Endodermal cell (in vitro differentiated cells): ENCODE data around the gene SULT1B1. TPM values are rescaled to one million over a fixed set of nuclear protein-coding genes. Genes with fewer than 3 reads are reported as not detected.

Experiments
- DNase-seq: peaks from one replicate; pipeline ENCODE4 v3.0.0-alpha.2; 2017
- H3K27ac ChIP-seq: 2 replicates; pipeline ENCODE4 v1.5.1; 2013; ENCODE audit warnings: mild to moderate bottlenecking, low read depth, low read length, moderate library complexity
- H3K27me3 ChIP-seq: 2 replicates; pipeline ENCODE4 v1.6.1; 2013; ENCODE audit warnings: mild to moderate bottlenecking, low read length, moderate library complexity; ENCODE audit not compliant: insufficient read depth, control insufficient read depth, poor library complexity, severe bottlenecking
- H3K36me3 ChIP-seq: 2 replicates; pipeline ENCODE4 v1.7.0; 2013; ENCODE audit warnings: mild to moderate bottlenecking, low read length, moderate library complexity; ENCODE audit not compliant: control insufficient read depth, insufficient read depth
- H3K4me1 ChIP-seq: one replicate; pipeline ENCODE4 v1.7.0; 2013; ENCODE audit warnings: low read length; ENCODE audit not compliant: control insufficient read depth, insufficient read depth
- H3K4me3 ChIP-seq: 2 replicates; pipeline ENCODE4 v1.5.1; 2013; ENCODE audit warnings: mild to moderate bottlenecking, low read length, moderate library complexity
- H3K9ac ChIP-seq: 2 replicates; pipeline ENCODE4 v1.6.1; 2013; ENCODE audit warnings: mild to moderate bottlenecking, low read length, moderate library complexity; ENCODE audit not compliant: poor library complexity, severe bottlenecking; ENCODE audit errors: extremely low read depth
- H3K9me3 ChIP-seq: 2 replicates; pipeline ENCODE4 v1.6.1; 2013; ENCODE audit warnings: mild to moderate bottlenecking, low read length, moderate library complexity; ENCODE audit not compliant: control insufficient read depth
- H3K27ac Mint-ChIP-seq: 2 replicates; pipeline ENCODE4 v1.8.0; 2020; ENCODE audit warnings: mixed read lengths
- H3K27me3 Mint-ChIP-seq: 2 replicates; pipeline ENCODE4 v1.8.0; 2021; ENCODE audit warnings: mild to moderate bottlenecking, mixed read lengths; ENCODE audit not compliant: insufficient read depth
- H3K36me3 Mint-ChIP-seq: 2 replicates; pipeline ENCODE4 v1.8.0; 2020; ENCODE audit warnings: low read depth, mixed read lengths
- H3K4me1 Mint-ChIP-seq: 2 replicates; pipeline ENCODE4 v1.8.0; 2020; ENCODE audit warnings: mixed read lengths
- H3K4me3 Mint-ChIP-seq: 2 replicates; pipeline ENCODE4 v1.8.0; 2020; ENCODE audit warnings: mild to moderate bottlenecking, moderate library complexity, mixed read lengths
- H3K9me3 Mint-ChIP-seq: 2 replicates; pipeline ENCODE4 v1.8.0; 2020; ENCODE audit warnings: mild to moderate bottlenecking, mixed read lengths
- WGBS, 2 experiments: methylation state at CpG; one replicate each; pipeline versions ENCODE4 v1.1.5 to v1.1.7; 2013; ENCODE audit warnings: missing lambda C conversion rate in 2 of 2, mixed read lengths in 1 of 2; ENCODE audit not compliant: insufficient coverage in 1 of 2, insufficient read length in 1 of 2; 5-methylcytosine and 5-hydroxymethylcytosine counted together
- total RNA-seq, 2 donors: library from RNA; stranded (reverse); fragmentation: NEBNext Ultra II Directional in 1 of 2; extraction: Animal tissue kit (Norgen Biotek cat#: 25700) in 1 of 2; gene quantifications; 2 replicates in 1 of 2; 3 replicates in 1 of 2; pipeline ENCODE4 v1.2.1, GENCODE V29; 2021
- TF ChIP-seq, protein P1 (sequence below): fragments of 200-600 bp; sonication (generic); conservative IDR thresholded peaks from 2 replicates; pipeline ENCODE4 v1.5.0; 2021; ENCODE audit warnings: antibody characterized with exemption, mild to moderate bottlenecking

The SULT1B1 gene
- total RNA-seq, 2 donors from 2014 or later: not detected

DNA sequence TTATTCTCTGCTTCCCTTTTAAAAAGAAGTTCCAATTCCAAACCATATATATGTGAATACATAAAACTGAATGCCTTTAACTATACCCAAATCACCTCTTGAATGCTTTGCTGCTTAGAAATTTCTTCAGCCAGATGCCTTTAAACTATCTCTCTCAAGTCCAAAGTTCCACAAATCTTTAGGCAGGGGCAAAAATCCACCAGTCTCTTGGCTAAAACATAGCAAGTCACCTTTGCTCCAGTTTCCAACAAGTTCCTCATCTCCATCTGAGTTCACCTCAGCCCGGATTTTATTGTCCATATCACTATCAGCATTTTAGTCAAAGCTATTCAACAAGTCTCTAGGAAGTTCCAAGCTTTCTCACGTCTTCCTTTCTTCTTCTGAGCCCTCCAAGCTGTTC lies 49.8 kb downstream of the SULT1B1 start:
- Mint-ChIP-seq H3K27ac (no peak overlapping the region), H3K4me1 (no peaks in the 10 kb centered on the region), H3K9me3 (peaks cover 20% of the 10 kb centered on the region), H3K4me3 (no peak overlapping the region), H3K27me3 (no peaks in the 10 kb centered on the region), H3K36me3 (no peaks in the 10 kb centered on the region)
- TF ChIP-seq, protein P1, sequence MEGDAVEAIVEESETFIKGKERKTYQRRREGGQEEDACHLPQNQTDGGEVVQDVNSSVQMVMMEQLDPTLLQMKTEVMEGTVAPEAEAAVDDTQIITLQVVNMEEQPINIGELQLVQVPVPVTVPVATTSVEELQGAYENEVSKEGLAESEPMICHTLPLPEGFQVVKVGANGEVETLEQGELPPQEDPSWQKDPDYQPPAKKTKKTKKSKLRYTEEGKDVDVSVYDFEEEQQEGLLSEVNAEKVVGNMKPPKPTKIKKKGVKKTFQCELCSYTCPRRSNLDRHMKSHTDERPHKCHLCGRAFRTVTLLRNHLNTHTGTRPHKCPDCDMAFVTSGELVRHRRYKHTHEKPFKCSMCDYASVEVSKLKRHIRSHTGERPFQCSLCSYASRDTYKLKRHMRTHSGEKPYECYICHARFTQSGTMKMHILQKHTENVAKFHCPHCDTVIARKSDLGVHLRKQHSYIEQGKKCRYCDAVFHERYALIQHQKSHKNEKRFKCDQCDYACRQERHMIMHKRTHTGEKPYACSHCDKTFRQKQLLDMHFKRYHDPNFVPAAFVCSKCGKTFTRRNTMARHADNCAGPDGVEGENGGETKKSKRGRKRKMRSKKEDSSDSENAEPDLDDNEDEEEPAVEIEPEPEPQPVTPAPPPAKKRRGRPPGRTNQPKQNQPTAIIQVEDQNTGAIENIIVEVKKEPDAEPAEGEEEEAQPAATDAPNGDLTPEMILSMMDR: no peak
- Histone ChIP-seq H3K9me3 (peaks cover 22% of the 10 kb centered on the region), H3K4me3 (no peak overlapping the region), H3K4me1 (no peaks in the 10 kb centered on the region), H3K9ac (no peak overlapping the region), H3K27me3 (no peaks in the 10 kb centered on the region), H3K36me3 (no peaks in the 10 kb centered on the region), H3K27ac (no peak overlapping the region)
- DNase-seq: no peak
- WGBS, 2 experiments: 68 to 78% methylated on average over 2 of the region's 2 CpGs

DNA sequence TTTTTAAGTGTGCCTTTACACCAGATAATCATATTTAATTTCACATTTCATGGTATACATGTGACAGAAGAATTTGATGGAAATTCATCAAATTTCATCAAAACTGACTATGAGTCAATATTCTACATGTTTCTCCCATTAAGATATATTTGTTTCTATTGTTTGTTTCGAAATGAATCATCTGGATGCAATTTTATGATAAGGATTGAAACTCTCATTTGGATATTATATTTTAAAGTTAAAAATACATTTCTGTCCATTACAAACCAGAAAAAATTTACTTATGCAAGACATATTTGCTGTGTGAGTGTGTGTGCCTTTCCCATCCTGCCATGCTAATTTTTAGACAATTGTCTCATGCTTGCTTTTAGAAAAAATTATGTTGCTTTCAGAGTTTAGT lies 52.2 kb downstream of the SULT1B1 start:
- H3K27me3 Mint-ChIP-seq: no peaks in the 10 kb centered on the region
- DNase-seq: no peak
- peaks cover 20% of the 10 kb centered on the region for H3K9me3 Mint-ChIP-seq
- TF ChIP-seq, protein P1: no peak
- H3K36me3 Mint-ChIP-seq: no peaks in the 10 kb centered on the region
- H3K4me1 Mint-ChIP-seq: no peaks in the 10 kb centered on the region
- Histone ChIP-seq H3K27ac (no peak overlapping the region), H3K36me3 (no peaks in the 10 kb centered on the region), H3K27me3 (no peaks in the 10 kb centered on the region), H3K9me3 (peaks cover 22% of the 10 kb centered on the region), H3K4me1 (no peaks in the 10 kb centered on the region), H3K9ac (no peak overlapping the region), H3K4me3 (no peak overlapping the region)
- no peak overlapping the region for H3K4me3 Mint-ChIP-seq
- no peak overlapping the region for H3K27ac Mint-ChIP-seq
- WGBS, 2 experiments: no CpG with 5 or more reads among the region's 1 CpG

DNA sequence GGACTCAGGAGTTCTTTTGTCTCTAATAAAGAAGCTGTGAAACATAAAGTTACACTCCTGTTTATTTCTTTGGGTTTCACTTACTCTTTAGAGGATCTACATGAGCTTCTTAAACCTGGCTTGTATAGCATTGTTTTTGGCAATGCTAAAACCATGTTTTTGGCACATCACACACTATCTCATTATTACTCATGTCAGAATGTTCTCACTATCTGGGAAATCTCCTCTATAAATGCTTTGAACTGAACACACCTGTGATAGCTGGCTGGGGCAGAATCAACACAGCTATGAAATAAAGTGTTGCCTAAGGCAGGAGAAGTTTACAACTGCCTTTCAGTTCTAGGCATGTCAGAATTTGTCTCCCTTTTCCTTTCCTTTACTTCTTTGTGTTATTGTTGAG lies 52.6 kb downstream of the SULT1B1 start:
- no peaks in the 10 kb centered on the region for H3K4me1 ChIP-seq
- TF ChIP-seq, protein P1: no peak
- no peak overlapping the region for H3K9ac ChIP-seq
- Mint-ChIP-seq H3K27ac (no peak overlapping the region), H3K27me3 (no peaks in the 10 kb centered on the region), H3K4me1 (no peaks in the 10 kb centered on the region), H3K9me3 (peaks cover 20% of the 10 kb centered on the region), H3K36me3 (no peaks in the 10 kb centered on the region), H3K4me3 (no peak overlapping the region)
- DNase-seq: no peak
- peaks cover 22% of the 10 kb centered on the region for H3K9me3 ChIP-seq
- no peak overlapping the region for H3K27ac ChIP-seq
- no peak overlapping the region for H3K4me3 ChIP-seq
- H3K36me3 ChIP-seq: no peaks in the 10 kb centered on the region
- no peaks in the 10 kb centered on the region for H3K27me3 ChIP-seq
